Activated naive CD4-positive, alpha-beta T cell treated with anti-CD3 and anti-CD28 coated beads, Interleukin-2, amount 10 ng/mL, durations not matched to agents 7 days and 5 days (primary cell): ENCODE measurements around the gene OR5B21.
A peak's percentile ranks its signal among the peaks of the same experiment; 100 is the strongest.

Source experiments
- CTCF ChIA-PET: fragments of 350-600 bp; sonication (Branson Sonifier 250); formaldehyde crosslinking; loops from one replicate; lab custom pipeline; 2021; ENCODE audit warnings: antibody characterized with exemption; lab: Charles Lee
- DNase-seq: peaks from one replicate; pipeline ENCODE4 v3.0.0-alpha.2; 2020
- H3K27ac Mint-ChIP-seq: one replicate; pipeline ENCODE4 v1.8.0; 2021; ENCODE audit warnings: mild to moderate bottlenecking, moderate library complexity, mixed read lengths
- H3K27me3 Mint-ChIP-seq: one replicate; pipeline ENCODE4 v1.8.0; 2021; ENCODE audit warnings: mild to moderate bottlenecking, mixed read lengths
- H3K36me3 Mint-ChIP-seq: one replicate; pipeline ENCODE4 v1.8.0; 2021; ENCODE audit warnings: mixed read lengths
- H3K4me1 Mint-ChIP-seq: one replicate; pipeline ENCODE4 v1.8.0; 2021; ENCODE audit warnings: mixed read lengths
- H3K4me3 Mint-ChIP-seq: one replicate; pipeline ENCODE4 v1.8.0; 2021; ENCODE audit warnings: mild to moderate bottlenecking, moderate library complexity, mixed read lengths
- H3K9me3 Mint-ChIP-seq: one replicate; pipeline ENCODE4 v1.8.0; 2021; ENCODE audit warnings: mixed read lengths

The OR5B21 gene

GRCh38 chr11:58507355-58507754 lies 550 bp downstream of the OR5B21 start:
- no peaks in the 10 kb centered on the region for H3K4me1 Mint-ChIP-seq
- H3K4me3 Mint-ChIP-seq: no peak overlapping the region
- no peak overlapping the region for H3K27ac Mint-ChIP-seq
- no peaks in the 10 kb centered on the region for H3K27me3 Mint-ChIP-seq
- CTCF ChIA-PET: interaction anchor here (2.7 kb wide), 1 partner anchor 17 kb away, joined by 7 read pairs; no protein-coding TSS in a partner anchor
- H3K36me3 Mint-ChIP-seq: no peaks in the 10 kb centered on the region
- DNase-seq: no peak
- no peaks in the 10 kb centered on the region for H3K9me3 Mint-ChIP-seq

GRCh38 chr11:58506935-58507334 lies 970 bp downstream of the OR5B21 start:
- Mint-ChIP-seq H3K36me3 (no peaks in the 10 kb centered on the region), H3K4me1 (no peaks in the 10 kb centered on the region), H3K27me3 (no peaks in the 10 kb centered on the region), H3K9me3 (no peaks in the 10 kb centered on the region), H3K27ac (no peak overlapping the region), H3K4me3 (no peak overlapping the region)
- DNase-seq: no peak
- CTCF ChIA-PET: no interaction called here

- DNase-seq: no peak
Observed at GRCh38 chr11:58505849-58506248, 2.1 kb downstream of the OR5B21 start.

GRCh38 chr11:58504232-58504631 lies 3.7 kb downstream of the OR5B21 start:
- Mint-ChIP-seq H3K27me3 (no peaks in the 10 kb centered on the region), H3K4me3 (no peak overlapping the region), H3K27ac (no peak overlapping the region), H3K36me3 (no peaks in the 10 kb centered on the region), H3K4me1 (no peaks in the 10 kb centered on the region), H3K9me3 (no peaks in the 10 kb centered on the region)
- DNase-seq: no peak
- CTCF ChIA-PET: interaction anchor here (0.6 to 2.3 kb wide), 2 partner anchors 9 to 763 kb away, joined by 4 to 6 read pairs; no protein-coding TSS in a partner anchor

More at GRCh38 chr11:58505849-58506248, 2.1 kb downstream of the OR5B21 start:
- no peaks in the 10 kb centered on the region for H3K4me1 Mint-ChIP-seq
- H3K27ac Mint-ChIP-seq: no peak overlapping the region
- no peaks in the 10 kb centered on the region for H3K36me3 Mint-ChIP-seq
- H3K4me3 Mint-ChIP-seq: no peak overlapping the region
- H3K27me3 Mint-ChIP-seq: no peaks in the 10 kb centered on the region
- H3K9me3 Mint-ChIP-seq: no peaks in the 10 kb centered on the region
- CTCF ChIA-PET: interaction anchor here (2.3 kb wide), 1 partner anchor 8 kb away, joined by 6 read pairs; no protein-coding TSS in a partner anchor

- DNase-seq: no peak
- Mint-ChIP-seq H3K36me3 (no peaks in the 10 kb centered on the region), H3K27ac (no peak overlapping the region), H3K4me3 (no peak overlapping the region), H3K9me3 (no peaks in the 10 kb centered on the region), H3K27me3 (no peaks in the 10 kb centered on the region), H3K4me1 (peaks cover 7% of the 10 kb centered on the region)
- CTCF ChIA-PET: no interaction called here
Observed at GRCh38 chr11:58503361-58503856, 4.5 kb downstream of the OR5B21 start.

GRCh38 chr11:58502004-58502403 lies 5.9 kb downstream of the OR5B21 start:
- Mint-ChIP-seq H3K4me1 (peaks cover 14% of the 10 kb centered on the region), H3K9me3 (no peaks in the 10 kb centered on the region), H3K27me3 (no peaks in the 10 kb centered on the region), H3K4me3 (no peak overlapping the region), H3K27ac (no peak overlapping the region), H3K36me3 (no peaks in the 10 kb centered on the region)
- CTCF ChIA-PET: no interaction called here
- no peak for DNase-seq

GRCh38 chr11:58498464-58498863 lies 9.4 kb downstream of the OR5B21 start:
- H3K27me3 Mint-ChIP-seq: no peaks in the 10 kb centered on the region
- H3K9me3 Mint-ChIP-seq: no peaks in the 10 kb centered on the region
- peaks cover 14% of the 10 kb centered on the region for H3K4me1 Mint-ChIP-seq
- DNase-seq: peak; percentile 31
- CTCF ChIA-PET: no interaction called here
- H3K36me3 Mint-ChIP-seq: no peaks in the 10 kb centered on the region
- no peak overlapping the region for H3K27ac Mint-ChIP-seq
- H3K4me3 Mint-ChIP-seq: no peak overlapping the region

GRCh38 chr11:58497951-58498350 lies 10.0 kb downstream of the OR5B21 start:
- Mint-ChIP-seq H3K36me3 (no peaks in the 10 kb centered on the region), H3K4me1 (peaks cover 14% of the 10 kb centered on the region), H3K27me3 (no peaks in the 10 kb centered on the region), H3K9me3 (no peaks in the 10 kb centered on the region), H3K27ac (no peak overlapping the region), H3K4me3 (no peak overlapping the region)
- CTCF ChIA-PET: no interaction called here
- DNase-seq: no peak

GRCh38 chr11:58495906-58496305 lies 12.0 kb downstream of the OR5B21 start:
- Mint-ChIP-seq H3K4me1 (peaks cover 14% of the 10 kb centered on the region), H3K9me3 (no peaks in the 10 kb centered on the region), H3K27me3 (no peaks in the 10 kb centered on the region), H3K4me3 (no peak overlapping the region), H3K27ac (no peak overlapping the region), H3K36me3 (no peaks in the 10 kb centered on the region)
- DNase-seq: no peak
- CTCF ChIA-PET: interaction anchor here (0.6 kb wide), 1 partner anchor 622 kb away, joined by 3 read pairs; no protein-coding TSS in a partner anchor

GRCh38 chr11:58494101-58494500 lies 13.8 kb downstream of the OR5B21 start:
- Mint-ChIP-seq H3K4me1 (peaks cover 14% of the 10 kb centered on the region), H3K36me3 (no peaks in the 10 kb centered on the region), H3K4me3 (no peak overlapping the region), H3K27ac (no peak overlapping the region), H3K9me3 (no peaks in the 10 kb centered on the region), H3K27me3 (no peaks in the 10 kb centered on the region)
- DNase-seq: no peak
- CTCF ChIA-PET: no interaction called here

- Mint-ChIP-seq H3K4me3 (no peak overlapping the region), H3K36me3 (no peaks in the 10 kb centered on the region), H3K27me3 (no peaks in the 10 kb centered on the region), H3K27ac (no peak overlapping the region), H3K9me3 (no peaks in the 10 kb centered on the region), H3K4me1 (peaks cover 10% of the 10 kb centered on the region)
- CTCF ChIA-PET: no interaction called here
- DNase-seq: no peak
Observed at GRCh38 chr11:58493676-58494075, 14.2 kb downstream of the OR5B21 start.

GRCh38 chr11:58490827-58491226 lies 17.1 kb downstream of the OR5B21 start:
- Mint-ChIP-seq H3K27me3 (no peaks in the 10 kb centered on the region), H3K4me3 (no peak overlapping the region), H3K9me3 (no peaks in the 10 kb centered on the region), H3K36me3 (no peaks in the 10 kb centered on the region), H3K27ac (no peak overlapping the region), H3K4me1 (no peaks in the 10 kb centered on the region)
- CTCF ChIA-PET: no interaction called here
- DNase-seq: no peak

GRCh38 chr11:58487170-58487569 lies 20.7 kb downstream of the OR5B21 start:
- no peak for DNase-seq
- H3K4me3 Mint-ChIP-seq: no peak overlapping the region
- H3K27ac Mint-ChIP-seq: no peak overlapping the region
- H3K4me1 Mint-ChIP-seq: no peaks in the 10 kb centered on the region
- H3K36me3 Mint-ChIP-seq: no peaks in the 10 kb centered on the region
- H3K27me3 Mint-ChIP-seq: no peaks in the 10 kb centered on the region
- H3K9me3 Mint-ChIP-seq: no peaks in the 10 kb centered on the region
- CTCF ChIA-PET: no interaction called here

- Mint-ChIP-seq H3K9me3 (no peaks in the 10 kb centered on the region), H3K27me3 (no peaks in the 10 kb centered on the region), H3K27ac (no peak overlapping the region), H3K4me3 (no peak overlapping the region), H3K4me1 (no peaks in the 10 kb centered on the region), H3K36me3 (no peaks in the 10 kb centered on the region)
- CTCF ChIA-PET: no interaction called here
- DNase-seq: no peak
Observed at GRCh38 chr11:58485961-58486360, 21.9 kb downstream of the OR5B21 start.

- H3K9me3 Mint-ChIP-seq: peaks cover 20% of the 10 kb centered on the region
- H3K27me3 Mint-ChIP-seq: no peaks in the 10 kb centered on the region
- DNase-seq: no peak
- CTCF ChIA-PET: no interaction called here
- H3K4me3 Mint-ChIP-seq: no peak overlapping the region
- peaks cover 1% of the 10 kb centered on the region for H3K36me3 Mint-ChIP-seq
- H3K27ac Mint-ChIP-seq: no peak overlapping the region
- no peaks in the 10 kb centered on the region for H3K4me1 Mint-ChIP-seq
Observed at GRCh38 chr11:58471892-58472291, 36.0 kb downstream of the OR5B21 start.
